HL-60 (cell line): ENCODE measurements around the gene ANKRD33B.
A peak's percentile ranks its signal among the peaks of the same experiment; 100 is the strongest.
"Not testable (repeated sequence)": the region's sequence is repeated elsewhere in the genome, so short reads cannot be mapped to it uniquely, and the experiment has no call there.

Source experiments
- DNase-seq, 2 experiments: peaks; one replicate each; pipeline ENCODE4 v3.0.0-alpha.2; 2010 to 2020; ENCODE audit warnings: low read depth in 1 of 2, low spot score in 1 of 2
- H3K27ac ChIP-seq: fragments of 250-450 bp; sonication (Bioruptor Pico); replicated peaks from 2 replicates; pipeline ENCODE4 v1.5.1; 2020; ENCODE audit warnings: mild to moderate bottlenecking, moderate library complexity
- H3K27me3 ChIP-seq: fragments of 250-450 bp; sonication (Bioruptor Pico); 2 replicates; pipeline ENCODE4 v1.5.1; 2021; ENCODE audit warnings: mild to moderate bottlenecking, moderate library complexity; ENCODE audit not compliant: insufficient read depth, poor library complexity, severe bottlenecking
- H3K4me3 ChIP-seq: replicated peaks from 2 replicates; pipeline ENCODE4 v1.5.1; 2011; ENCODE audit warnings: mild to moderate bottlenecking, control low read depth, low read length; ENCODE audit not compliant: insufficient read depth
- GABPA ChIP-seq: IDR thresholded peaks from 2 replicates; pipeline ENCODE4 v1.6.1; 2012; ENCODE audit warnings: low read depth
- POLR2AphosphoS5 ChIP-seq: IDR thresholded peaks from 2 replicates; pipeline ENCODE4 v1.6.1; 2012; ENCODE audit warnings: low read depth
- REST ChIP-seq: IDR thresholded peaks from 2 replicates; pipeline ENCODE4 v1.6.1; 2012; ENCODE audit warnings: low read depth; ENCODE audit not compliant: insufficient replicate concordance
- SPI1 ChIP-seq: IDR thresholded peaks from 2 replicates; pipeline ENCODE4 v1.6.1; 2012; ENCODE audit warnings: low read depth, mild to moderate bottlenecking, borderline replicate concordance
- long read RNA-seq: library from polyadenylated mRNA; unstranded; transcript quantifications from one replicate; pipeline ENCODE4 v2.0.0, GENCODE V29; 2020
- TF ChIP-seq, protein P1 (sequence below): IDR thresholded peaks from one replicate; pipeline ENCODE4 v1.5.1; 2011; ENCODE audit warnings: low read length, control low read depth, inconsistent platforms; ENCODE audit not compliant: insufficient read depth

The ANKRD33B gene
- long read RNA-seq, partial matches to known transcripts: 0 of 26 reads
- long read RNA-seq, other reads (novel, unspliced or antisense): 26 of 26 reads

DNA sequence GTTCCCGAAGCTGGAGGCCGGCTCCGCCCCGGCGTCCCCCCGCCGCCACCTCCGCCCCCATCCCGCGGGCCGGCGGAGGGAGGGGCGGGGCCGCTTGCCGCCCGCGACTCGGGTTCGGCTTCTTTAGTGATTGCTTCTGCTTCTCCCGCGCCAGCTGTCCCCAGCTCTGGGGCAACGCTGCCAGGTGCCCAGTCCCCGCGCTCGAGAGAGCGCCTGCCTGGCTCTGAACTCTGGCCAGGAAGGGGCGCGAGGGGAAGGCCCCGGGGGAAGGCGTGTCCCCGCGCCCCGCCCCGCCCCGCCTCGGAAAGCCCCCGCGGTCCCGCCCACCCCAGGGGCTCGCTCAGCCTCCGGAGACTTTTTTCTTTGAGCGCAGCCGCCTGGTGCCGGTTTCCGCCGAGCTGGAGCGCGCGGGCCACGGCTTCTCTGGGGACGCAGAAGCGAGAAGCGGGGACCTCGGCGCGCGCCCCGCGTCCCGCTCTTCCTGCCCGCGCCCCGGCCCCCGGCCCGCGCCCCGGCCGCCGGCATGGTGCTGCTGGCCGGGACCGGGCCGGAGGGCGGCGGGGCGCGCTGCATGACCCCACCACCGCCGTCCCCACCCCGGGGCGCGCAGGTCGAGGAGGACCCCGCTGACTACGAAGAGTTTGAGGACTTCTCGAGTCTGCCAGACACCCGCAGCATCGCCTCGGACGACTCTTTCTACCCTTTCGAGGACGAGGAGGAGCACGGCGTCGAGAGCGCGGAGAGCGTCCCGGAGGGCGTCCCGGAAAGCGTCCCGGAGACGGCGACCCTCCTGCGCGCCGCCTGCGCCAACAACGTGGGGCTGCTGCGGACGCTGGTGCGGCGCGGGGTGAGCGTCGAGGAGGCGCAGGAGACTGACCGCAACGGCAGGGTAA, at the start of gene ANKRD33B:
TSS of gene ANKRD33B (plus strand) at position 126 of the 893 bp plus-strand sequence. CDS start at position 524, 398 bp downstream.
- peak within 1 kb of the TSS; percentile 95 for H3K4me3 ChIP-seq
- TF ChIP-seq POLR2AphosphoS5 (peak; percentile 73), SPI1 (no peak)
- DNase-seq: peak; percentile 80 to 94
- peak within 1 kb of the TSS; percentile 91 for H3K27ac ChIP-seq
- H3K27me3 ChIP-seq: no peaks in the 10 kb centered on the region

DNA sequence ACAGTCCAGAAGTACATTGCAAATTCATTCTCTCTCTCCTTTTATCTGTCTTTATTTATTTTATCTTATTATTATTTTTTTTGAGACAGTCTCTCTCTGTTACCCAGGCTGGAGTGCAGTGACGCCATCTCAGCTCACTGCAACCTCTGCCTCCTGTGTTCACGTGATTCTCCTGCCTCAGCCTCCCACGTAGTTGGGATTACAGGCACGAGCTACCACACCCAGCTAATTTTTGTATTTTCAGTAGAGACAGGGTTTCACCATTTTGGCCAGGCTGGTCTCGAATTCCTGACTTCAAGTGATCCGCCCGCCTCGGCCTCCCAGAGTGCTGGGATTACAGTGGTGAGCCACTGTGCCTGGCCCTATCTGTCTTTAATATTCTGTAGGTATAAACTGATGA, 49.3 kb upstream of the ANKRD33B start:
- H3K27ac ChIP-seq, DNase-seq, H3K4me3 ChIP-seq, H3K27me3 ChIP-seq: not testable (repeated sequence)

DNA sequence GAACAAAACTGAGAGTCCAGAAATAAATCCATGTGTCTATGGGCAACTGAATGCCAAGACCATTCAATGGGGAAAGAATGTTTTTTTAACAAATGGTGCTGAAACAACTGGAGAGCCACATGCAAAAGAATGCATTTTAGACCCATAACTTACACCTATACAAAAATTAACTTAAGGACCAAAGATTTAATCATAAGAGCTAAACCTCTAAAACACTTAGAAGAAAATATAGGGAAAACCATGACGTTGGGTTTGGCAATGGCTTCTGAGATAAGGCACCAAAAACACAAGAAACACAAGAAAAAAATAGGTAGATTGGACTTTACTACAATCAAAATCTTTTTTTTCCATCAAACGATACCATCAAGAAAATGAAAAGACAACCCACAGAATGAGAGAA, 48.4 kb upstream of the ANKRD33B start:
- Histone ChIP-seq H3K27me3 (no peaks in the 10 kb centered on the region), H3K27ac (no peak overlapping the region), H3K4me3 (no peak overlapping the region)
- no peak for TF ChIP-seq POLR2AphosphoS5
- TF ChIP-seq GABPA: no peak
- TF ChIP-seq REST: no peak
- no peak for TF ChIP-seq SPI1
- TF ChIP-seq, protein P1, sequence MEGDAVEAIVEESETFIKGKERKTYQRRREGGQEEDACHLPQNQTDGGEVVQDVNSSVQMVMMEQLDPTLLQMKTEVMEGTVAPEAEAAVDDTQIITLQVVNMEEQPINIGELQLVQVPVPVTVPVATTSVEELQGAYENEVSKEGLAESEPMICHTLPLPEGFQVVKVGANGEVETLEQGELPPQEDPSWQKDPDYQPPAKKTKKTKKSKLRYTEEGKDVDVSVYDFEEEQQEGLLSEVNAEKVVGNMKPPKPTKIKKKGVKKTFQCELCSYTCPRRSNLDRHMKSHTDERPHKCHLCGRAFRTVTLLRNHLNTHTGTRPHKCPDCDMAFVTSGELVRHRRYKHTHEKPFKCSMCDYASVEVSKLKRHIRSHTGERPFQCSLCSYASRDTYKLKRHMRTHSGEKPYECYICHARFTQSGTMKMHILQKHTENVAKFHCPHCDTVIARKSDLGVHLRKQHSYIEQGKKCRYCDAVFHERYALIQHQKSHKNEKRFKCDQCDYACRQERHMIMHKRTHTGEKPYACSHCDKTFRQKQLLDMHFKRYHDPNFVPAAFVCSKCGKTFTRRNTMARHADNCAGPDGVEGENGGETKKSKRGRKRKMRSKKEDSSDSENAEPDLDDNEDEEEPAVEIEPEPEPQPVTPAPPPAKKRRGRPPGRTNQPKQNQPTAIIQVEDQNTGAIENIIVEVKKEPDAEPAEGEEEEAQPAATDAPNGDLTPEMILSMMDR: no peak
- no peak for DNase-seq

DNA sequence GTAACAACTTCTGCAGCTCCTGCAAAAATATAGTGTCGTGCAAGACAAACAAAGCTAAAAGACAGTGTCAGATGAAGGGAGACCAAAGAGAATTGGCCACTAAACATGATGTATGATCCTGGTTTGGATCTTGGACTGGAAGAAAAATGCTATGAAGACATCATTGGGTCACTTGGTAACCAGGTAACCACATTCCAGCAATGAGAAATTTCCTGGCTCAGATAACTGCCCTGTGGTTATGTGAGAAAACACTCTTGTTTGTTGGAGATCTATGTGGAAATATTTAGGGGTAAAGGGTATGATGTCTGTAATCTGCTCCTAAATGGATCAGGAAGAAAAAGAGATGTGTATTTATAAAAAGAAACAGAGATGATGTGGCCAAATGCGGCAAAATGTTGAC, 45.5 kb upstream of the ANKRD33B start:
- TF ChIP-seq GABPA (no peak), SPI1 (no peak), REST (no peak), POLR2AphosphoS5 (no peak)
- TF ChIP-seq, protein P1: no peak
- H3K27ac ChIP-seq: no peak overlapping the region

More for the DNA sequence above, 45.5 kb upstream of the ANKRD33B start:
- H3K27me3 ChIP-seq: no peaks in the 10 kb centered on the region
- DNase-seq: no peak
- H3K4me3 ChIP-seq: no peak overlapping the region
